ENCODE data around the gene SLC24A3.

Gene SLC24A3

DNA sequence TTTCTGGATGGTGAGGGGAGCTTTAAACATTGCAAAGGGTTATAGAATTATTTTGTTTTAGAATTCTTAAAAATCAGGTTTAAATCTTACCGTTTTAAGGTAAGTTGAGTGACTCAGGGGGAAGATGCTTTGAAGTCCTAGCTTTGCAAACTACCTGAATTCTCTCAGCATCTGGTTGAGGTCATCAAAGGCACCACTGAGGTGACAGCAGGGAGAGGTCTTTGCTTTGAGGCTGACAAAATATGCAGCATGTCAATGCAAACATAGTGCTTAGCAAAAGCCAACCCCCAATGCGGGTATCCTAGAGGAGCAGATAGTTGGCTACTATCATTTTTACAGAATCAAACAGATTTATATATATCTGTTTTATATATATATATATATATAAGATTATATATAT, 219.5 kb downstream of the SLC24A3 start:
- DNase-seq = no peak

DNA sequence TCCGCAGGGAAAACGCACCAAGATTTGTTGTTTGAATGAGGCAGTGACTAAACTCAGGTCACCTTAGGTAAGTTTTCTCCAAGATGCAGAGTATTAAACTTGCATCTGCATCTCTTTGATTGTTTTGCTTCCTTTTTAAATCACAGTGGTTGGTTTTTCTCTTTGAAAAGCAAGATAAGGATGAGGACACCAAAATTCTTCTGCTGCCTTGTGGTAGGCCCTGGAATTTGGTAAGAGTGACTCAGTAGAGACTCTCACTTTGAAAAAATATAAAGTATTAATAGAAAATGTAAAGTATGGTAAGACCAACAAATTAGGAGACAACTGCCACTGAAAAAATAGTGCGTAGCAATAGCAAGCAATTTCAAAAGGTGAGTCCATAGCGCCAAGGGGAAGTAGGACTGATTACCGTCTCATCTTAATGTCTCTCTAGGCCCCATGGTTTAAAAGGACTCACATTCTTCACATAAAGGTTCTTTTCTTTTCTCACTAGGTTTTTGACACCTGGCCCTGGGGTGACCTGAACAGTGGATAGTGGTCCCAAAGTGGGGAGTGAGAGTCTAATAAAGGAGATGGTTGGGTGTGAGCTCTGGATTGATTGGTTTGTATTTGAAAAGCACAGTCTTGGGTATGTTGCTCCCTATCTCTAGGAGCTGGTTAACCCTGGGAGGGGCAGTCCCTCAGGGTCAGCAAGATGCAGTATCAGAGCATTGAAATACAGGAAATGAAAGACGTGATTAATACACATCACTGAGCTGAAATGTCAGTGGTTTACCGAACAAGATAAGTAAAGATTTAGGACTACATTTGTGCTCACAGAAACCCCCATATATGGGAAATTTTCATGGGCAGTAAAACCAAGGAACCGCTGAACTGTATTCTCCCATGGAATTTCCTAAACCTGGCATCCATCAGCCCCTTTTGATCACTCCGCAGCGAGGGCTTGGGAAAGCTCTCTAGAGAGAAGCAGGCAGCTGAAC, 221.2 kb downstream of the SLC24A3 start:
- no peak for DNase-seq

DNA sequence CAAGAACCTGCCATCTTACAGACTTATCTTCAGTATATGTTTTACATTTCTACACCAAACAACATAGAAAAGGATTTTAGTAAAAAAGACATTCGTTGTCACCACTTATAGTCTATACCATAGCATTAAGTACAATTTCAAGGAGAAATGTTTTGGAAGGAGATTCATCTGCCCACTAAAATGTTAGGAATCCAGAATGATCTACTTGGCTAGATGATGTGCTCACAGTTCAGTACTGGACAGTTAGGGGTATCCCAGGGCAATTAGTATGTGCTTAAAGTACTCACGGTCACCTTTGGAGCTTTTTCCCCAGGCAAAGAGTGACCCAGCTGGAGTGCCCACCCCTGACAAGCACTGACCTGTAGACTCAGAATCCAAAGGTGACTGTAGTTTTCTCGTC, 222.9 kb downstream of the SLC24A3 start:
- DNase-seq = no peak

- DNase-seq = no peak
Observed at GRCh38 chr20:19435821-19436220, 223.4 kb downstream of the SLC24A3 start.

DNA sequence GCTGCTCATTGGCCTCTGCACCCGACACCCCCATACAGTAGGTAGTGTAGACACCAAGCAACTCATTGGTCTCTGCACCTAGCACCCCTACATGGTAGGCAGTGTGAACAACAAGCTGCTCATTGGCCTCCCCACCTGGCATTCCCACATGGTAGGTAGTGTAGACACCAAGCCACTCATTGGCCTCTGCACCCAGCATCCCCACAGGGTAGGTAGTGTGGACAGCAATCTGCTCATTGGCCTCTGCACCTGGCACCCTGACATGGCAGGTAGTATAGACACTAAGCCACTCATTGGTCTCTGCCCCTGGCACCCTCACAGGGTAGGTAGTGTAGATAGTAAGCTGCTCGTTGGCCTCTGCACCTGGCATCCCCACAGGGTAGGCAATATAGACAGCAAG, 226.0 kb downstream of the SLC24A3 start:
- DNase-seq = no peak

- no peak for DNase-seq
Observed at GRCh38 chr20:19440660-19441527, 228.5 kb downstream of the SLC24A3 start.

GRCh38 chr20:19446246-19446645, 233.8 kb downstream of the SLC24A3 start:
- no peak for DNase-seq

DNA sequence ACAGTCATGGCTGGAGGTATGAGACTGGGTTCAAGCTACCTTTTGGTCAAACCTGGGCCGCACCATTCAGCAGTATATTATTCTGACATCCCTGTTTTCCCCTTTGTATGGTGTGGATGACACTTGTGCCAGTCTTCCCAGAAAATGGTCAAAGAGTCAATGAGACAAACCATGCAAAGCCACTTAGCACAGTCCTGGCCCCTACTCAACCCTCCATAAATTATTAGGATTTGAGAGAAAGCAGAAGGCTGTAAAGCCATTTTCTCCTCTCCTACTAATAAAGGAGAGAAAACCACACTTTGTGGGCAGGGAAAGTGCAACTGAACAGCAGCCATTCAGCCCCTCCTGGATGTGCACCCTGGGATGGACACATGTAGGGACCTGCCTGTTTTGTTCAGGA, 236.2 kb downstream of the SLC24A3 start:
- DNase-seq = no peak

DNA sequence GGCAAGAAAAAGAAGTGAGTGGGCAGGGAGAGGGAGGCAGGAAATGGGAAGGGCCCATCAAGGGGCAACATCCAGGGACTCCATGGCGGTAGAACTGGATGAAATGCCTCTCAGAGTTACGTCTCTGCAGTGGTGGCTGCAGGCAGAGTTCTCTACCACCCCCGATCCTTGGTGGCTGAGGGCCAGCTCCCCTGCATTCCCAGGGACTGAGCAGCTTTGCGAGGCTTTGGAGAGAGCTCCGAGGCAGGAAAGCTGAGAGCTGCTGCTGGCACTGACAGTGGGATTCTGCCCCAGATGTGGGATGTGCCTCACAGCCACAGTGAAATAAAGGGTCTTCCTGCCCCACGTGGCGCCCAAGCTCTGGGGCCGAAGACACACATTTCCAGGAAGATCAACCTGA, 236.6 kb downstream of the SLC24A3 start:
- no peak for DNase-seq

DNA sequence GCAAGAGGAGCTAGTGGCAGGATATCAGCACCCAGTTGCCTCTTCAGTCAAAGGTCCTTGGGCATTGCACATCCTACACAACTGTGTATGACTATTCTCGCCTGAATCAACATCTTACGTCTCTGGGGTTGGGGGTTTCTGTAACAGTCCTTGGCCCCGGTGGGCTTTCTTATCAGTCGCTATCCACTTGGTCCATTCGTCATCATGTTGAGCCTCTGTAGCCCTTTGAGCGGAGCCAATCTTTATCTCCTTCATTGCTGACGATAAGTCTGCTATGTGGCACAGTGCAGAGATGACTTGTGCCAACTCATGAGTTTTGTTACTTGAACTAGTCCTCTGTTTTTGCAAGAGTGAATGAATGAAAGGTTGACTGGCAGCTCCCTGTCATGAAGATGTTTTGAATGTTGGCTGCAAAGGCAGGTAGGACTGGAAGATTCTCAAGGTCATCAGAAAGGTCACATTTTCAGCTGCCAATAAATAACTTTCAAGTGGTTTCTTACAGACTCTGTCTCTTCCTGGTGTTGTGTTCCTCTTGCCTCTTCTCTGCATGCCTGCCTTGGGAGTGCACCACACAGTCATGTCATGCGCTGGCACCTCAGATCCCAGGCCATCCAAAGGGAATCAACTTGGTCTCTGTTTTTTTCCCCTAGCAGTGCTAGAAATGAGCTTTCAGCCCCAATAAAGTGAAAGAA, 238.9 kb downstream of the SLC24A3 start:
- DNase-seq = no peak

GRCh38 chr20:19451923-19452295, 239.5 kb downstream of the SLC24A3 start:
- DNase-seq = no peak

DNA sequence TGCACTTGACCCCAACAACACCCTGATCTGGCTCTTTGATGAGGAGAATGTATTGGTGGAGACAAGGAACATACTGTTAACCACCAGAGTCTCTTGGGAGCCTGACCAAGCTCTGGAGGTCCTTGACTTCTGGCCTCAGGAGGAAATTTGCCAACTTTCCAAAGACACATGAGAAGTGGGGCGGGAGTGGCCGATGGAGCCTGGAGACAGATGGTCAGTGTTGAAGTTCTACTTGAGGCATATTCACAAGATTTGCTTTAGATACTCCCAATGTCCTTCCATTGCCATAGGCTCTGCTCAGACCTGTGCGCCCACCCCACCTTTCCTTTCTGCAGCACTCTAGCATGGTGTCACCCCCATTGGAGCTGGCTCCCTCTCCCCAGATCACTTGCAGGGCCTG, 241.0 kb downstream of the SLC24A3 start:
- DNase-seq = no peak

DNA sequence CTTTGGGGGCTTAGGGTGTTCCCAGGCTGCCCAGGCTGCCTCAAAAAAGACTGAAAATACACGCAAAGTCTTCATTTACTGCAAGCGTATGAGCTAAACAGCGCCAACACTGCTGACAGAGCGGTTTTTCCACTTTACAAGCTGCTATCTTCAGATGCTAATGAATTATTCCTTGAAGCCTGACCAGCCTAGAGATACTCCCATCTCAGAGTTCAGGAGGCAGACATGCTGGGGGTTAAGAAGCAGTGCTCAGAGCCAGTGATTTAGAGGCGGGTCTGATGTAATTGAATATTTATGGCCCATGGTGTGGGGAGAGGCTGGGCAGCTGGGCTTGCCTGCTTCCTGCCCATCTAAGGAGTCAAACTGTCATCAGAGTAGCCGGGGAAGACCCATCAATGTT, 241.4 kb downstream of the SLC24A3 start:
- DNase-seq = no peak

DNA sequence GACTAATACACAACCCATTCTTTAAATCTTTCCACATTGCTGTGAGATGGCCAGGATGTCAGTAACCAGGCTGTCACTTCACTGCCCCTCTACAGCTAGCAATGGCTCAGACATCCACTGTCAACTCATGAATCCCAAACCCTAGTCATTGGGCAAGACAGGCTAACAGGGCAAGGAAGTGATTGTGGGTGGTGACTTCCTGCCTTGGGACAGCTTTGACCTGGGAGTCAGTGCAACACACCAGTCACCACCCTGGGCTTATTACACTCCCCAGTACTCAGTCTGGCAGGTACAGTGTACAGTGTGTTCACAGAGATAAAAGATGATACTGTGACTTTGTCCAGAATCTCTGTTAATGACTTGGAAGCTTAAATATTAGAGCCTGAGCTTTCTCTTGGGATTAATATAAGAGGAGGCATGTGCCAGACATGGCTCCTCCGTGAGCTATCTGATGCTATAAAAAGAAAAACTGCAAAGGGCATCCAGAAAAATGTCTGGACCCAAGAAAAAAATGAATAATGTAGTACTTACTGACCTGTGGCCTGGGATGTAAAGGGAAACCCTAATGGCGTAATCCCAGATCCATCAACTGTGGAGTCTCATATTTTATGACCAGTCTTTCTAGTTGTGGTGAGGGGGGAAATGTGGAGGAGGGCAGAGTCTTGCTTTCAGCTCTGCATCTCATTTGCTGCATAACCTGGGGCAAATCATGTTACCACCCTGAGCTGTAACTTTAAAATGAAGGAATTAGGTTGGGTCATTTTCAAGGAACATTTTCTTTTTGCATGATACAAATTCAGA, 244.4 kb downstream of the SLC24A3 start:
- DNase-seq = no peak

DNA sequence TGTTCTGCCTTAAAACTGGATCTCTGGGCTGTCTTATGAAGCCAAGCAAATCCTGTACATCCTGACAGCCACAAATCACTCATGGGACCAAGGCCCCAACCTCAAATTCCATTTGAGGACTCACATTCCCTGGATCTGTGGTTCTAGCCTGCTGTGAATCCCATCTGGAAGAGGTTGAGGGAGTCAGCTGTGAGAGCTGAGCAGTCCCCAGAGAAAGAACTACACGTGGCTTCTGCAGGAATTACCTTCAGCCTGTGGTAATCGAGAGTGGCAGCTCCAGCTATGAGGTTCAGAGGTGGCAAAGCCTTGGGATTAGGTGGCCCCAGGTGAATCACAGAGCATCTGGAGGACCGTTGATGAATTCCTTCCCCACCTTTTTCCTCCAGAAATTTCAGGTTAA, 245.2 kb downstream of the SLC24A3 start:
- no peak for DNase-seq

DNA sequence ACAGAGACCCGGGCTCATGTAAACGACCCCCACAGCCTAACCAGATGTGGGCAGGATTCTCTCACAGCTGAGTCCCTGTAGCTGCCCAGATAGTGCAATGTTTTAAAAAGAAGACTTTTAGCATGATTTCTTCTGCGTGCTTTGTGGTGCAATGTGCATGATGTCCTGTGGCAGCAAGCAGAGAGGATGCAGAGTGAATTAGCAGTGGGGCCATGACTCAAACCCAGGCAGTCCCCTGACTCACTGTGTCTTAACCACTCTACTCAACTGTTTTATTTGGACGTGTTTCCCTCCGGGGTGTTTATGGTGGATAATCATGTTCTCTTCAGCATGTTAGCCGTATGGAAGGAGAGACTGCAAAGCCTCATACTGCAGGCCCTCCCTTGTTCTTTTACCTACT, 247.9 kb downstream of the SLC24A3 start:
- DNase-seq = no peak

DNA sequence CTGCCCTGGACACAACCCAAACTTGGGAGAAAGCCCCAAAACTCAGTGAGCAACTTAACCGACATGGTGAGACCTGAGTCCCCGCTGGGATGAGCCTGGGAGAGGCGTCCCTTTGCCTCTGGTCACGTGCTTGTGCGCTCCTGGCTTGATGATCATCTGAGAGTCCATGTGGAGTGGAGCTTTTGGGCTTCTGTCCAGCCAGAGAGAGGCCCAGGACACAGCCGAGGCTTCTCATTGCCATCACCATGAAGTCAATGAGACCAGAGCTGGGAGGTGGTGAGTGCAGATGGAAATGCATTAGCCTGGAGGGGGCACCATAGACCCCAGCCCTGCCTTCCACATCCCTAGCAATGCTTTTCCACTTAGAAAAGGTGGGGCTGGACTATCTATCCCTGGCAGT, 250.0 kb downstream of the SLC24A3 start:
- no peak for DNase-seq

- no peak for DNase-seq
Observed at GRCh38 chr20:19463597-19463996, 251.2 kb downstream of the SLC24A3 start.

- no peak for DNase-seq
Observed at GRCh38 chr20:19465536-19465935, 253.1 kb downstream of the SLC24A3 start.

- DNase-seq = no peak
Observed at GRCh38 chr20:19466206-19466928, 253.9 kb downstream of the SLC24A3 start.

DNA sequence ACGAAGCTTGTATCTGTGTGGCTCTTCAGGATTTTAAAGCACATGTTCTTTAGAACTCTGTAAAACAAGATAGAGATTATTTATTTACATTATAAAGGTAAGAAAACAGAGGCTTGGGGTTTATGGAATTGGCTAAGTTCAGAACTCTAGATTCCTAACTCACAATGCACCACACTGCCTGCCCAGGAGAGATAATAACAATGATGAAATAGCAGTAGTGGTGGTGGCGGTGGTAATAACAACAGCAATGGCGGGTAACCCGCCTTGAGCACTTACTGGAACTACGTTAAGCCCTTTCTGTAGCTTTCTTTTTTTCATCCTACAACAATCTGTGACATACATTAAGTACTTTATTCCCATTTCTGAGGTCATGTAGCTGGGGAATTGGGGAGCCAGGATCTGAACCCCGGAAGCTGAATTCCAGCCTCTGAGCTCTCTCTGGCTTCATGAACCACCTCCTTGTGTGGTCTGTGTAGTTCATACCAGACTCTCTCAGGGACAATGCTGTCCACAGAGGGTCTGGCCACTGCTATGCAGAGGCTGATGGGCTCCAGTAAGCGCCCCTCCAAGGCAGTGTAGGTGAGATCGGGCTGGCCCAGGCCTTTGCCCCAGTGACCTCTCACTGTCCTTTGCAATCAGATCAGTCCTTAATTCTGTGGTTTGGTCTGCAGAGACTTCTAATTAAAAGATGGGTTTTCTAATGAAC, 260.9 kb downstream of the SLC24A3 start:
- no peak for DNase-seq

All from RPMI8226 (cell line).